ENCODE measurements around the gene CORIN.

- TF ChIP-seq CEBPB (IDR thresholded peaks at IDR 0.05) = no peak
- no peak for TF ChIP-seq USF2 (IDR thresholded peaks at IDR 0.05)
Measured at GRCh38 chr4:47650584-47651130, 187.2 kb downstream of the CORIN start.
